Right ventricle myocardium superior (tissue), 1 donor: ENCODE data around the gene NR1I2. TPM values are rescaled to one million over a fixed set of nuclear protein-coding genes. Genes with fewer than 3 reads are reported as not detected.

Experiments
- ATAC-seq: fragments of 200-7000 bp; cut with Tn5 transposase; one replicate; pipeline ENCODE4 v1.9.1; 2020; ENCODE audit warnings: mild to moderate bottlenecking; ENCODE audit not compliant: poor library complexity
- DNase-seq: peaks from one replicate; pipeline ENCODE4 v3.0.0-alpha.2; 2020
- intact Hi-C: fragments of 100-400 bp; cut with DNase I; formaldehyde crosslinking; loops from one replicate; pipeline ENCODE4 v1.11.2; 2022
- total RNA-seq: library from RNA; stranded (reverse); fragmentation: NEBNext Ultra II Directional; extraction: Animal tissue kit (Norgen Biotek cat#: 25700); gene quantifications from one replicate; pipeline ENCODE4 v1.2.1, GENCODE V29; 2021
- donor health status: DM: no; HTN: yes; CAD: no; lungs with severe emphysema.

NR1I2 gene
- total RNA-seq, 1 donor from 2014 or later: 0.11 TPM

GRCh38 chr3:119862616-119863015 is 80.7 kb downstream of the NR1I2 start:
- no peak for ATAC-seq
- no peak for DNase-seq
- intact Hi-C loops: no loop called here

- no peak for DNase-seq
- no peak for ATAC-seq
- intact Hi-C loops: no loop called here
Observed at GRCh38 chr3:119864476-119864875, 82.6 kb downstream of the NR1I2 start.

Other genes starting within 250 kb of the NR1I2 start
- not detected for gene CD80, start 222.5 kb upstream of the NR1I2 start, total RNA-seq
- 12.2 TPM for gene ADPRH, start 202.6 kb upstream of the NR1I2 start, total RNA-seq
- 1.6 TPM for gene PLA1A, start 184.2 kb upstream of the NR1I2 start, total RNA-seq
- gene POPDC2, start 121.5 kb upstream of the NR1I2 start, total RNA-seq: 538 TPM
- gene COX17, start 104.7 kb upstream of the NR1I2 start, total RNA-seq: 168 TPM
- 0.75 TPM for gene CFAP91, start 79.1 kb upstream of the NR1I2 start, total RNA-seq